ACC112 (cell line): ENCODE results near the gene BRF1.
"Not testable (repeated sequence)": the region's sequence is repeated elsewhere in the genome, so short reads cannot be mapped to it uniquely, and the experiment has no call there.

Experiments
- H2AFZ ChIP-seq: fragments of 200-600 bp; sonication (generic); one replicate; pipeline ENCODE4 v1.6.0; 2017; ENCODE audit warnings: antibody characterized with exemption, low read length; ENCODE audit not compliant: unreplicated experiment
- H3K27ac ChIP-seq: fragments of 200-600 bp; sonication (generic); 2 replicates; pipeline ENCODE4 v1.5.1; 2014; ENCODE audit warnings: low read depth, mild to moderate bottlenecking, antibody characterized with exemption, low read length, moderate library complexity
- H3K27me3 ChIP-seq: fragments of 200-600 bp; sonication (generic); 2 replicates; pipeline ENCODE4 v1.6.1; 2014; ENCODE audit warnings: mild to moderate bottlenecking, antibody characterized with exemption, low read length, moderate library complexity, mixed read lengths; ENCODE audit not compliant: insufficient read depth
- H3K36me3 ChIP-seq: fragments of 200-600 bp; sonication (generic); 2 replicates; pipeline ENCODE4 v1.6.1; 2016; ENCODE audit warnings: mild to moderate bottlenecking, antibody characterized with exemption, low read length, moderate library complexity, mixed read lengths; ENCODE audit not compliant: insufficient read depth
- H3K4me1 ChIP-seq: fragments of 200-600 bp; sonication (generic); one replicate; pipeline ENCODE4 v1.6.1; 2016; ENCODE audit warnings: low read length, mixed read lengths; ENCODE audit not compliant: insufficient read depth, unreplicated experiment, control insufficient read depth
- H3K4me3 ChIP-seq: fragments of 200-600 bp; sonication (generic); 2 replicates; pipeline ENCODE4 v1.5.1; 2014; ENCODE audit warnings: mild to moderate bottlenecking, low read depth, low read length
- H3K79me2 ChIP-seq: fragments of 200-600 bp; sonication (generic); one replicate; pipeline ENCODE4 v1.6.0; 2016; ENCODE audit warnings: low read length; ENCODE audit not compliant: control insufficient read depth, unreplicated experiment, insufficient read depth

BRF1 gene

GRCh38 chr14:105286759-105287144 is 14.0 kb downstream of the BRF1 start:
- H3K4me1 ChIP-seq: no peaks in the 10 kb centered on the region
- H2AFZ ChIP-seq: no peak overlapping the region
- H3K79me2 ChIP-seq: peaks cover 8% of the 10 kb centered on the region
- H3K4me3 ChIP-seq: no peak overlapping the region
- no peaks in the 10 kb centered on the region for H3K36me3 ChIP-seq
- no peaks in the 10 kb centered on the region for H3K27me3 ChIP-seq
- H3K27ac ChIP-seq: no peak overlapping the region

GRCh38 chr14:105285174-105285573 is 15.6 kb downstream of the BRF1 start:
- Histone ChIP-seq H3K4me3 (no peak overlapping the region), H3K36me3 (no peaks in the 10 kb centered on the region), H3K79me2 (peaks cover 8% of the 10 kb centered on the region), H3K4me1 (no peaks in the 10 kb centered on the region), H3K27me3 (no peaks in the 10 kb centered on the region), H2AFZ (no peak overlapping the region), H3K27ac (no peak overlapping the region)

- Histone ChIP-seq H3K4me3 (no peak overlapping the region), H2AFZ (no peak overlapping the region), H3K79me2 (peaks cover 16% of the 10 kb centered on the region), H3K36me3 (no peaks in the 10 kb centered on the region), H3K27me3 (no peaks in the 10 kb centered on the region), H3K27ac (no peak overlapping the region), H3K4me1 (no peaks in the 10 kb centered on the region)
These were observed 16.9 kb downstream of the BRF1 start for GRCh38 chr14:105283899-105284298.

GRCh38 chr14:105283028-105283427 is 17.8 kb downstream of the BRF1 start:
- H3K79me2 ChIP-seq: peaks cover 20% of the 10 kb centered on the region
- H3K4me3 ChIP-seq: no peak overlapping the region
- no peak overlapping the region for H2AFZ ChIP-seq
- H3K27ac ChIP-seq: no peak overlapping the region
- H3K36me3 ChIP-seq: no peaks in the 10 kb centered on the region
- no peaks in the 10 kb centered on the region for H3K27me3 ChIP-seq
- no peaks in the 10 kb centered on the region for H3K4me1 ChIP-seq

- H3K79me2 ChIP-seq: peaks cover 22% of the 10 kb centered on the region
- H3K27ac ChIP-seq: no peak overlapping the region
- no peaks in the 10 kb centered on the region for H3K27me3 ChIP-seq
- H3K4me3 ChIP-seq: no peak overlapping the region
- H3K4me1 ChIP-seq: no peaks in the 10 kb centered on the region
- H2AFZ ChIP-seq: no peak overlapping the region
- no peaks in the 10 kb centered on the region for H3K36me3 ChIP-seq
These were observed 18.6 kb downstream of the BRF1 start for GRCh38 chr14:105282098-105282725.

GRCh38 chr14:105281371-105282097 is 19.3 kb downstream of the BRF1 start:
- no peak overlapping the region for H3K4me3 ChIP-seq
- H3K36me3 ChIP-seq: no peaks in the 10 kb centered on the region
- H3K27ac ChIP-seq: no peak overlapping the region
- no peaks in the 10 kb centered on the region for H3K27me3 ChIP-seq
- H2AFZ ChIP-seq: no peak overlapping the region
- H3K79me2 ChIP-seq: peaks cover 22% of the 10 kb centered on the region
- no peaks in the 10 kb centered on the region for H3K4me1 ChIP-seq

- no peak overlapping the region for H2AFZ ChIP-seq
- no peaks in the 10 kb centered on the region for H3K27me3 ChIP-seq
- H3K79me2 ChIP-seq: peaks cover 20% of the 10 kb centered on the region
- no peak overlapping the region for H3K4me3 ChIP-seq
- H3K36me3 ChIP-seq: no peaks in the 10 kb centered on the region
- peaks cover under 1% of the 10 kb centered on the region for H3K4me1 ChIP-seq
- no peak overlapping the region for H3K27ac ChIP-seq
These were observed 20.3 kb downstream of the BRF1 start for GRCh38 chr14:105280525-105280924.

- Histone ChIP-seq H3K4me3 (no peak overlapping the region), H3K36me3 (no peaks in the 10 kb centered on the region), H3K27me3 (no peaks in the 10 kb centered on the region), H2AFZ (no peak overlapping the region), H3K4me1 (peaks cover 5% of the 10 kb centered on the region), H3K27ac (no peak overlapping the region), H3K79me2 (peaks cover 26% of the 10 kb centered on the region)
These were observed 21.0 kb downstream of the BRF1 start for GRCh38 chr14:105279642-105280361.

- H3K4me3 ChIP-seq, H3K4me1 ChIP-seq, H2AFZ ChIP-seq, H3K27me3 ChIP-seq, H3K36me3 ChIP-seq, H3K27ac ChIP-seq: not testable (repeated sequence)
- H3K79me2 ChIP-seq: peaks cover 26% of the 10 kb centered on the region
These were observed 23.4 kb downstream of the BRF1 start for GRCh38 chr14:105277448-105277847.

GRCh38 chr14:105275267-105275946 is 25.4 kb downstream of the BRF1 start:
- Histone ChIP-seq H3K27me3 (no peaks in the 10 kb centered on the region), H3K79me2 (peaks cover 22% of the 10 kb centered on the region), H3K27ac (no peak overlapping the region), H3K4me1 (peaks cover 5% of the 10 kb centered on the region), H3K36me3 (no peaks in the 10 kb centered on the region), H2AFZ (no peak overlapping the region), H3K4me3 (no peak overlapping the region)
